NCI-H345 (cell line): ENCODE results near the gene ITIH3.

Experiments used
- DNase-seq: peaks from one replicate; lab custom pipeline; 2025; lab: John Stamatoyannopoulos, UW

Gene ITIH3

GRCh38 chr3:52844290-52844975 lies 49.8 kb downstream of the ITIH3 start:
- DNase-seq, result no peak

DNA sequence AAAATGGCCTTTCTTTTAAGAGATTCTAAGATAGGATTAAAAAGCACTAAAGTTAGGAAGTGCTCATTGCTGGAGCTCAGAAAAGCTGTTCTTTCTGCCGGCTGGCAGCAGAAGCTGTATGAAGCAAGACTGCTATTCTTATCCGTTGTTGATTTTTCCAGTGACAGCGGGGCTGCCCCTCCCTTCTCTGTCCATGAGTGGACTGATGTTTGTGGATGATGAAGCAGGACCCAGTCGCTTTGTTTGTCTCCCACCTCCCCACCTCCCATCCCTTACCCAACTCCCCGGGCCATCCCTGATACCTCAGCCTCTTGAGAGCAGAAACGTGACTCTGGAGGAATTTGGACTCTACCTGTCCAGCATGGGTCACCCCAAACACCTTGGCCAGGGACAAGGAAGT lies 50.6 kb downstream of the ITIH3 start:
- peak; percentile 3 for DNase-seq

GRCh38 chr3:52845691-52846431 lies 51.3 kb downstream of the ITIH3 start:
- no peak for DNase-seq

GRCh38 chr3:52846432-52846965 lies 51.9 kb downstream of the ITIH3 start:
- no peak for DNase-seq

DNA sequence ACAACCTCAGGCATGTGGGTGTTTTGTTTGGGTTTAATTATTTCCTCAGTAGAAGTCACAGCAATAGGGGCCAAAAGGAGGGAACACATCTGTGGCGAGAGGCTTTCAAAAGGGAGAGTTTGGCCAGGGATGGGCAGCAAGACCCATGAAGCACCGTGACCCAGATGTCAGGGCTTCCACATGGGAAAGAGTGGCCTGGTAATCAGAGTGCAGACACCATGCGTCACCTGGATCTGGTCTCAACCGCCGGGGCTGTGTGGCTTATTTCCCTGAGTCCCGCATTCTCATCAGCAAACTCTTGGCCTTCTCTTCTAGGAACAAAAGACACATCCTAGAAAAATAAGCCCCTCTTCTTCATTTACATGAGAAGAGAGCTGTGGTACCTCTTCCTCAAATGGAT lies 52.6 kb downstream of the ITIH3 start:
- DNase-seq, result no peak

GRCh38 chr3:52847726-52848125 lies 53.1 kb downstream of the ITIH3 start:
- no peak for DNase-seq

DNA sequence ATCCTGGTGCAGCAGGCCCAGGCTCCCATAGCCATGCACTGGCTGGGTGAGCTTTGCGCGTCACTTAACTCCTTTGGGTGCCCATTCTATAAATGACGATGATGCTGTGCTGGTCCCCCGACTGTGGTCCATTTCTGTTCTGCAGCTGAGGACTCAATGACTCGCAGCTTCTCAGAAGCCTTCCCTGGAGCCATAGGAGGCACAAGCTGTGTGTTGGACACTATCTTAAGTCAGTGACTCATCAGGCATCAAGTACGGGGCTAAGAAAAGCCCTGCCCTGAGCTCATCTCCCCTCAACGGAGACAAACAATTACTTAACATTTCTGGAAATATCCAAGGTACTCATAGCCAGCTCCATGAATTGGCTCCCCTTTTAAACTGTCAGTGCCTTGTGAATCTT lies 54.0 kb downstream of the ITIH3 start:
- no peak for DNase-seq

DNA sequence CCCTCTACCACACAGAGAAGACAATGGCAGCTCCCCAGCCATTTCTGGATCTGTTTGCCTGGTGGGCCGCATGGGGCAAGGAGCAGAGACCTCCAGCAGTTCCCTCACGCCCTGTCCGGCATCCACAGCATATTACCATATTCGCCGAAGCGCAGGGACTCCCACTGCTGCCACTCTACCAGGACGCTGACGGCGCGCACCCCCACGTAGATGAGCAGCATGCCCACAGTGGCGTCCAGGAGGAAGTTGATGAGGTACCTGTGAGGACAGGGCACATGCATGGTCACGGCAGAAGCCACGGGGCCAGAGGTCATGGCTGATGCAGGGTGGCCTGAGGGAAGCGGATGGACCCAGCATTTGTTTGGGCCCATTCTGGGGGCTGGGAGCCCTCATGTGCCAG lies 55.1 kb downstream of the ITIH3 start:
- no peak for DNase-seq

DNA sequence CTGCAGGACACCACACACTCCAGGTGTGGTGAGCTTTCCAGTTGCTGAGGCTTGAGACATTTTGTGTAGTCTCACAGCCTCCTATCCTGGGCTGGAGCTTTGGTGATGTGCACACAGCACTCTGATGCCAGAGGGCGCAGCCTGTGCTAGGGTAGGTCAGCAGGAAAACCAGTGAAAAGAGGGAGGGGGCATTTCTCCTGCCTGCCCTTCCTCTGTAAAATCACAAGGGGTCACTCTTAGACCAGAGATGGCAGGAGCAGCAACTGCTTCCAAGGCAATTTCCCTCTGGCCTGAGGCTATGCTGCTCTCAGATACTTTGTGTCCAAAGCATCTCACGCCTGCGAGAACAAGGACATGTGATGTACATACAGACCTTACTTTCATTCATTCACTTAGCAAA lies 56.8 kb downstream of the ITIH3 start:
- peak; percentile 21 for DNase-seq

DNA sequence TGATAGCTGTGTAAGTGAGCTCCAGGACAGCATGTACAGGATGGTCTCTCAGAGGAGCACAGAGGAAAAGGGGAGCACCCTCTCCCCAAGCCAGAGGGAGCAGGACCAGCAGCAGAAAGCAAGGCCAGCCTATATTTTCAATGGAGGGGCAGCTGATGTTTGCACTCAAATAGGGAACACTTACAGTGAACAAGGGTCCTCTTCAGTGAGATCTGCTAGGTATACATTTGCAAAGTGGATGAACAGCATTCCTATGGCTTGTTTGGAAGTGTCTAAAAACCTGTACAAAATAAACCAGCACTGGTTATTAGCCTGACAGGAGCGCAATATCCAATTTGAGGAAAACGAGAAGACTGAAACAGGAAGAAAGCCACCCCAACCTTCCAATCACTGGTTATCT lies 57.8 kb downstream of the ITIH3 start:
- DNase-seq, result no peak

GRCh38 chr3:52854013-52854412 lies 59.4 kb downstream of the ITIH3 start:
- DNase-seq, result no peak

GRCh38 chr3:52856666-52857065 lies 62.1 kb downstream of the ITIH3 start:
- no peak for DNase-seq

GRCh38 chr3:52857133-52857532 lies 62.5 kb downstream of the ITIH3 start:
- DNase-seq, result no peak

GRCh38 chr3:52857864-52858263 lies 63.3 kb downstream of the ITIH3 start:
- DNase-seq, result no peak
